ENCODE data around the gene MOV10. TPM values are rescaled to one million over a fixed set of nuclear protein-coding genes. Genes with fewer than 3 reads are reported as not detected.

Gene MOV10
- polyA plus RNA-seq, 1 of the 3 experiments (the other 2 are of a cell fraction): 87.4 TPM

- Histone ChIP-seq H3K27me3 (ENCODE audit: insufficient read depth) (no peaks in the 10 kb centered on the region), H3F3A (replicated peaks; ENCODE audit: insufficient read depth) (no peaks in the 10 kb centered on the region), H3K9ac (no peak overlapping the region), H3K4me2 (no peak overlapping the region), H3K4me1 (ENCODE audit: control insufficient read depth in 1 of 2, insufficient read depth in 2 of 2, low read depth in 1 of 2, low read length in 1 of 2) (no peaks in the 10 kb centered on the region; a peak in 1 of 4 replicates), H3K9me3 (no peaks in the 10 kb centered on the region), H4K20me1 (ENCODE audit: insufficient read depth) (peaks cover 19% of the 10 kb centered on the region), H3K79me2 (ENCODE audit: insufficient read depth) (peaks cover 28% of the 10 kb centered on the region), H3K4me3 (ENCODE audit: low read depth in 2 of 2, low read length in 1 of 2) (no peak overlapping the region), H3K36me3 (replicated peaks in 1 of 2; ENCODE audit: control insufficient read depth in 1 of 2, insufficient read depth in 2 of 2, low read length in 1 of 2) (peaks cover 18 to 20% of the 10 kb centered on the region in 2 experiments), H3K27ac (ENCODE audit: low read depth in 2 of 2, low read length in 1 of 2) (no peak overlapping the region), H3K9me2 (no peaks in the 10 kb centered on the region), H2AFZ (ENCODE audit: low read depth) (no peak overlapping the region)
- TF ChIP-seq EP300 (IDR thresholded peaks at IDR 0.05; ENCODE audit: borderline replicate concordance in 1 of 2, low read depth in 1 of 2, low read length in 1 of 2) (no peak), FOXJ3 (CRISPR knock-in tag; IDR thresholded peaks at IDR 0.05) (no peak), POLR2AphosphoS5 (IDR thresholded peaks at IDR 0.05; ENCODE audit: low read depth, low read length) (no peak), PBX3 (IDR thresholded peaks at IDR 0.05) (no peak), IRF3 (IDR thresholded peaks at IDR 0.05; ENCODE audit: low read depth, low read length) (no peak), TEAD4 (IDR thresholded peaks at IDR 0.05; ENCODE audit: borderline replicate concordance, insufficient read depth) (no peak), REST (IDR thresholded peaks at IDR 0.05; ENCODE audit: low read depth, low read length) (no peak), USF2 (IDR thresholded peaks at IDR 0.05; ENCODE audit: borderline replicate concordance, low read depth, low read length) (no peak)
- POLR2A ChIA-PET: no interaction called here
- 98% methylated on average over 13 of the region's 13 CpGs for WGBS (ENCODE audit: low lambda C conversion rate)
- CTCF ChIA-PET: interaction anchor here (1.2 to 1.4 kb wide), 2 partner anchors 14 to 35 kb away, joined by 3 read pairs; partner anchors contain the start of gene MOV10
- peak; percentile 6 for DNase-seq
Measured at GRCh38 chr1:112688781-112689193, 14.3 kb downstream of the MOV10 start.
